GM10248 (cell line): ENCODE measurements around the gene GABBR2.

Experiments
- CTCF ChIA-PET: fragments of 300-600 bp; sonication (Branson Sonifier 250); formaldehyde crosslinking; extraction: SDS; loops from one replicate; lab custom pipeline; 2021; ENCODE audit warnings: antibody characterized with exemption; lab: Yijun Ruan, JAX
- POLR2A ChIA-PET: fragments of 350-650 bp; sonication (Branson Sonifier 250); formaldehyde crosslinking; extraction: SDS; loops from one replicate; lab custom pipeline; 2020; ENCODE audit warnings: antibody characterized with exemption; lab: Yijun Ruan, JAX
- DNase-seq: peaks from one replicate; pipeline ENCODE4 v3.0.0; 2012; ENCODE audit errors: extremely low spot score
- TF ChIP-seq, protein P1 (sequence below): IDR thresholded peaks from 2 replicates; pipeline ENCODE4 v1.5.1; 2012; ENCODE audit warnings: mild to moderate bottlenecking, low read depth; ENCODE audit errors: extremely low read depth, missing control alignments, control extremely low read depth

GABBR2 gene

DNA sequence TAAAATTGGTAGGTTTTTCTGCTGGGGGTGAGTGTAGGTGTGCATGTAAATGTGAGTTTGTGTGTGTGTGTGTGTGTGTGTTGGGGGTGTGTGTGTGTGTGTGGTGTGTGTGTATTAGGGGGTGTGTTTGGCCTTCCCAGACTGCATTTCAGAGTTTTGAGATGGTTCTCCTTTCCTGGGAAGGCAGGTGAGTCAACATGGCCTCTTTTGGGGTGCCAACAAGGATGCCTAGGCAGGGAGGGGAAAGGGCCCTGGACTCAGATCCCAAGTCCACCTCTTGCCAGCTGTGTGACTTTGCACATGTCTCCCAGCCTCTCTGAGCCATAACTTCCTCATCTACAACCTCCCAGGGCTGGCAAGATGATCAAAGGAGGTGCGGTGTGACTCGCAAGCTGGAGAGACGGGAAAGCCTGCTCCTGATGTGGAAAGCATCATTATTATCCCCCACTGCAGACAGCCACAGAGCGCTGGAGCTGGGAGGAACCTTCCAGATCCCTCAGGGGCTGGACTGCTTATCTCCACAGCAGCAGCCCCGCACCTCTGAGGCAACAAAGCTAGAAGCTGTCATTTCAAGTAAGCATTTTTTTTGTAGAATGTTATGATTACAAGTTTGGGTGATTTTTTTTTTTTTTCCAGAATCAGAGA is 389.8 kb downstream of the GABBR2 start:
- DNase-seq, result no peak
- TF ChIP-seq, protein P1, sequence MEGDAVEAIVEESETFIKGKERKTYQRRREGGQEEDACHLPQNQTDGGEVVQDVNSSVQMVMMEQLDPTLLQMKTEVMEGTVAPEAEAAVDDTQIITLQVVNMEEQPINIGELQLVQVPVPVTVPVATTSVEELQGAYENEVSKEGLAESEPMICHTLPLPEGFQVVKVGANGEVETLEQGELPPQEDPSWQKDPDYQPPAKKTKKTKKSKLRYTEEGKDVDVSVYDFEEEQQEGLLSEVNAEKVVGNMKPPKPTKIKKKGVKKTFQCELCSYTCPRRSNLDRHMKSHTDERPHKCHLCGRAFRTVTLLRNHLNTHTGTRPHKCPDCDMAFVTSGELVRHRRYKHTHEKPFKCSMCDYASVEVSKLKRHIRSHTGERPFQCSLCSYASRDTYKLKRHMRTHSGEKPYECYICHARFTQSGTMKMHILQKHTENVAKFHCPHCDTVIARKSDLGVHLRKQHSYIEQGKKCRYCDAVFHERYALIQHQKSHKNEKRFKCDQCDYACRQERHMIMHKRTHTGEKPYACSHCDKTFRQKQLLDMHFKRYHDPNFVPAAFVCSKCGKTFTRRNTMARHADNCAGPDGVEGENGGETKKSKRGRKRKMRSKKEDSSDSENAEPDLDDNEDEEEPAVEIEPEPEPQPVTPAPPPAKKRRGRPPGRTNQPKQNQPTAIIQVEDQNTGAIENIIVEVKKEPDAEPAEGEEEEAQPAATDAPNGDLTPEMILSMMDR, result no peak
- ChIA-PET POLR2A (no interaction called here), CTCF (interaction anchor here (1.2 to 2.2 kb wide), 3 partner anchors 456 to 473 kb away, joined by 4 to 6 read pairs (median 4); no protein-coding TSS in a partner anchor)

DNA sequence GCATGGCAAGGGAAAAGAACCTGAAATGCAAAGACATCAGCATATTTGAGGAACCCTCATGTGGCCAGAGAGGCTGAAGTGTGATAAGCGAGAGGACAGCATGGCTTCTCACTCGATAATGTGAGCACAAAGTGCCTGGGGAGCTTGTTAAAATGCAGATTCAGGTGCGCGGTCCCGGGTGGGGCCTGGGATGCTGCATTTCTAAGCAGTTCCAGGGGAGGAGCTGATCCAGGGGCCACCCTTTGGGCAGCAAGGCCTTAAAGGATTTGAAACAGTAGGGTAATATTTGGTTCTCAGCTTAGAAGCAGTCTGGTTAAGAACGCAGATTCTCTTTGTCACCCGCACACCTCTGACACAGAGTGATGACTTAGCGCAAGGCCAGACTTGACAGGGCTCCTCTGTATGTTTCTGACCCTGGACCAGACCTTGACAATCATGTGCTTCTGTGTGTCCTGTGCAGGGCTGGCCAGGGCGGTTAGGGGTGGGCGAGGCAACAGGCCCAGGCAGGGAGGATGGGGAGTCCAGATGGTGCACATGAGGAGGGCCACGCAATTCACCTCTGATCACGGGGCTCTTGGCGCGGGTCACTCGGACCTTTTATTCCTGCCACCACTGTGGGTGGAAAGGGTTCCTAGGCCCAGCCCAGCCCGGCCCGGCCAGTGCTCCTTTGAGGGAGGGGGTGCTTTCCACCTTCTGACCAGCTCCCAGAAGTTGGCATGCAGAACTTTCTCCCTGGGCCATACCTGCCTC is 390.5 kb downstream of the GABBR2 start:
- TF ChIP-seq, protein P1, result no peak
- DNase-seq, result no peak
- ChIA-PET POLR2A (no interaction called here), CTCF (interaction anchor here (1.2 to 2.2 kb wide), 2 partner anchors 457 to 458 kb away, joined by 4 to 6 read pairs; no protein-coding TSS in a partner anchor)

DNA sequence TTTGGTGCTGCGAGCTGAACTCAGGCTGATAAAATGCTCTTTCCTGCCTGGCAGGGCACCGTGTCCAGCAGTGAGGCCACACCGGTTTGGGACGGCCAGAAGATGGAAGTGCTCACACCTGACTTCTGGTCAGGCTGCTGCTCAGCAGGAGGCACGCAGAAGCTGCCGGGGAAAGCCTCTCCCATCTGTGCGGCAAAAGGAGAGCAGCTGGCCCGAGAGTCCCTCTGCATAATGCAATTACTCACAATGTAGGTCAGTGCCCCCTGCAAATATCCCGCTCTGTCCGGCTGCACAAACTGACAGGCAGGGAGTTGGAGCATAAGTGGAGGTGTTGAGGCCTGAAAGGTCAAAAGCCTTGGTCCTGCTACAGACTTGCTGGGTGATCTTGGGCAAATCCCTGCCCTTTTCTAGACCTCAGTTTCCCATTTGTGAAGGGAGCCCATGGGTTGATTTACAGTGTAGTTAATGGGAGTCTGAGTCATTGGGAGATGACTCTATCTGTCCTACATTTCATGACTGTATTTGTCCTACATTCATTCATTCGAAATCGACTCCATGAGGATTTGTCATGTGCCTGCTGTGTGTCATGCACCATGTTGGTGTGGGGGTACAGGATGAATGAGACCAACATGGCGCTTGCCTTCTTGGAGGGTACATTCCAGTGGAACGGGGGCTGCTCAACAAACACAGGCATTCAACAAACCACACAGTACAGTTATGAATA is 391.4 kb downstream of the GABBR2 start:
- DNase-seq, result no peak
- ChIA-PET POLR2A (no interaction called here), CTCF (interaction anchor here (1.6 to 9.1 kb wide), 3 partner anchors 9 to 459 kb away, joined by 4 to 111 read pairs (median 16); no protein-coding TSS in a partner anchor)
- TF ChIP-seq, protein P1, result no peak

DNA sequence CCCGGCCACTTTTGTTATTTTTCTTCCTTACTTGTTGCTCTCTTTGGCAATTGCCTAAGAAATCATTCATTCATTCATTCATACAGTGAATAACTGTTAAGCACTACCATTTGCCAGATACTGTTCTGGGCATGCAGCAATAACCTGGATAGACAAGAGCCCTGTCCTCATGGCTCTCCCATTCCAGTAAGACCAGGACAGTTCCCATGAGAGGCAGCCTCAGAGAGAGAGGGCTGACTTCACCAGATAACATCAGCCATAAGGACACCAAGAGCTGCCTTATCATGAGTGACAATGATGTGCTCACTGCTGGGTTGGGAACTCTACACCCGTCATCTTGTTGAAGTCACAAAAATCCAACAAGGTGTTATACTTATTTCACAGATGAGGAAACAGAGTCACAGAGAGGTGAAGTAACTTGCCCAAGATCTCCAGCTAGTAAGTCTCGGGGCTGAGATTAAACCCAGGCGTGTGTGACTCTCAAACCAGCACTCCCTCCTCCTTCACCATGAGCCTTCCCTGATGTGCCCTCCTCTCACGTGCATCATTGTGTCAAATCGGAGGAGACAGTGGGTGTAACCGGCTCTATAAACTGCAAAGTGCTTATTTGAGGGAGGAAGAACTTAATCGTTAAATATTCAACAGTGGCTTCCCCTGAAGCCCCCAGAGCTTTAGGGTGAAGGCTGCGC is 392.1 kb downstream of the GABBR2 start:
- ChIA-PET CTCF (interaction anchor here (0.7 to 9.1 kb wide), 17 partner anchors 10 to 476 kb away, joined by 3 to 111 read pairs (median 4); no protein-coding TSS in a partner anchor), POLR2A (no interaction called here)
- TF ChIP-seq, protein P1, result no peak
- no peak for DNase-seq

DNA sequence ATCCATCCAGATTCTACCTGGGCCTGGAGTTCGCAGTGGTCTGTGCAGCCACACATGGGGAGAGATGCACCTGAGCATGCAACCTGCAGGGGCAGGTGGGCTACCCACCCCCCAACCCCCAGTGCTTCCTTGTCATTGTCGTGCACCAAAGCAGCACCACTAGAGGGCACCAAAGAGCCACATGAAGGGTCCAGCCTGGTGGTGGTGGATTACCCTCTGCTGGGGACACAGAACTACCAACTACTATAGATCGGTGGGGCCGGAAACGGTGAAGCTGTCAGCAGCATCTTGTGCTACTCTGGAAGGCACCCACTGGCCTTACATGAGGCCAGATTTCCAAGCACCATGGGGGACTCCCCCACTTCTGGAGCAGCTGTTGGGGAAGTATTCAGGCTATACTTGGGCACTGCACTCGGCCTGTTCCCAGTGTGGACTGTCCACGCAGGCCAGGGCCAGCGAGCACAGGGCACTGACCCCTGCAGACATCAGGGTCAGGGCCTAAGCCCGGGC is 393.1 kb downstream of the GABBR2 start:
- DNase-seq, result peak; percentile 88
- TF ChIP-seq, protein P1, result peak; percentile 83
- CTCF ChIA-PET, result interaction anchor here (0.7 to 9.1 kb wide), 24 partner anchors 8 to 488 kb away, joined by 3 to 111 read pairs (median 4); partner anchors contain the start of gene ANKS6
- POLR2A ChIA-PET, result no interaction called here
